Activated naive CD4-positive, alpha-beta T cell treated with anti-CD3 and anti-CD28 coated beads for 36 hours (primary cell): ENCODE measurements around the gene FOXD4L3. TPM values are rescaled to one million over a fixed set of nuclear protein-coding genes. Genes with fewer than 3 reads are reported as not detected.

ENCODE experiments used
- total RNA-seq, 2 experiments: library from RNA; stranded (reverse); gene quantifications; one replicate each; pipeline ENCODE4 v1.2.3, GENCODE V29; 2021

The FOXD4L3 gene
- total RNA-seq, 2 experiments from 2014 or later, result not detected

Other genes with a start within 250 kb of the FOXD4L3 start
- 10 to 100 TPM; 30.1 to 36.7 TPM for gene ZNG1C, start 60.9 kb upstream of the FOXD4L3 start, total RNA-seq
- gene PGM5, start 53.7 kb downstream of the FOXD4L3 start, total RNA-seq, result not detected
- not detected for gene TMEM252, start 238.0 kb downstream of the FOXD4L3 start, total RNA-seq